HepG2 (cell line): ENCODE results near the gene TAS1R3. TPM values are rescaled to one million over a fixed set of nuclear protein-coding genes. Genes with fewer than 3 reads are reported as not detected.

Experiments used
- BRCA1 ChIP-seq: sonication (generic); formaldehyde crosslinking; IDR thresholded peaks from 2 replicates; pipeline ENCODE4 v1.4.0; 2020; ENCODE audit warnings: missing genetic modification reagents
- HDAC2 ChIP-seq: sonication (generic); formaldehyde crosslinking; IDR thresholded peaks from 2 replicates; pipeline ENCODE4 v1.4.0; 2020; ENCODE audit warnings: missing genetic modification reagents
- KLF12 ChIP-seq: sonication (generic); formaldehyde crosslinking; IDR thresholded peaks from 2 replicates; pipeline ENCODE4 v1.4.0; 2020; ENCODE audit warnings: missing genetic modification reagents, borderline replicate concordance
- PPARG ChIP-seq: conservative IDR thresholded peaks from 2 replicates; pipeline ENCODE4 v1.6.1; 2016; ENCODE audit warnings: missing biosample characterization, missing genetic modification reagents
- RBFOX2 ChIP-seq: fragments of 200-400 bp; formaldehyde crosslinking; IDR thresholded peaks from 2 replicates; pipeline ENCODE4 v1.6.1; 2017; ENCODE audit warnings: low read depth, mild to moderate bottlenecking, low read length
- SP140L ChIP-seq: sonication (generic); formaldehyde crosslinking; IDR thresholded peaks from 2 replicates; pipeline ENCODE4 v1.4.0; 2020; ENCODE audit warnings: missing genetic modification reagents, borderline replicate concordance
- ZNF230 ChIP-seq: sonication (generic); formaldehyde crosslinking; IDR thresholded peaks from 2 replicates; pipeline ENCODE4 v1.4.0; 2020; ENCODE audit warnings: mild to moderate bottlenecking, missing genetic modification reagents
- ZNF839 ChIP-seq: sonication (generic); formaldehyde crosslinking; IDR thresholded peaks from 2 replicates; pipeline ENCODE4 v1.4.0; 2020; ENCODE audit warnings: missing genetic modification reagents, mild to moderate bottlenecking, borderline replicate concordance
- polyA plus RNA-seq, 8 experiments: library from polyadenylated mRNA; depleted of rRNA in 3 of 8; stranded (reverse) in 7 of 8; unstranded in 1 of 8; fragments of >200 nt; fragmentation: Illumina TruSeq in 4 of 8; extraction: Trizol in 4 of 8; gene quantifications; 2 replicates each; pipeline versions ENCODE4 v1.2.1 to v1.2.3, GENCODE V29; 2011 to 2016; ENCODE audit warnings: low read depth in 4 of 8, missing spikeins in 1 of 8, mixed read lengths in 1 of 8; ENCODE audit not compliant: insufficient read depth in 1 of 8
- total RNA-seq, 5 experiments: library from RNA; depleted of rRNA; stranded (reverse); fragments of >200 nt; fragmentation: Illumina TruSeq; extraction: Trizol; gene quantifications; 2 replicates each; pipeline ENCODE4 v1.2.3, GENCODE V29; 2016; ENCODE audit warnings: low read depth in 1 of 5
- TF ChIP-seq, protein P1 (sequence below): sonication (generic); formaldehyde crosslinking; IDR thresholded peaks from 2 replicates; pipeline ENCODE4 v1.5.0; 2020; ENCODE audit warnings: mild to moderate bottlenecking, missing genetic modification reagents, borderline replicate concordance
- TF ChIP-seq, protein P2 (sequence below): sonication (generic); formaldehyde crosslinking; conservative IDR thresholded peaks from 2 replicates; pipeline ENCODE4 v1.8.0; 2022; ENCODE audit warnings: mild to moderate bottlenecking, moderate library complexity, missing genetic modification reagents
- TF ChIP-seq, protein P3 (sequence below): sonication (generic); formaldehyde crosslinking; IDR thresholded peaks from 2 replicates; pipeline ENCODE4 v1.4.0; 2020; ENCODE audit warnings: missing genetic modification reagents, mild to moderate bottlenecking, borderline replicate concordance
- TF ChIP-seq, protein P4 (sequence below): IDR thresholded peaks from 2 replicates; pipeline ENCODE4 v1.6.1; 2016; ENCODE audit warnings: control low read depth

Gene TAS1R3
- total and polyA plus RNA-seq, 2 of the 13 experiments (the other 11 are each of a cell fraction or from before 2014, with no cell fraction given) = 0.13 to 0.15 TPM

DNA sequence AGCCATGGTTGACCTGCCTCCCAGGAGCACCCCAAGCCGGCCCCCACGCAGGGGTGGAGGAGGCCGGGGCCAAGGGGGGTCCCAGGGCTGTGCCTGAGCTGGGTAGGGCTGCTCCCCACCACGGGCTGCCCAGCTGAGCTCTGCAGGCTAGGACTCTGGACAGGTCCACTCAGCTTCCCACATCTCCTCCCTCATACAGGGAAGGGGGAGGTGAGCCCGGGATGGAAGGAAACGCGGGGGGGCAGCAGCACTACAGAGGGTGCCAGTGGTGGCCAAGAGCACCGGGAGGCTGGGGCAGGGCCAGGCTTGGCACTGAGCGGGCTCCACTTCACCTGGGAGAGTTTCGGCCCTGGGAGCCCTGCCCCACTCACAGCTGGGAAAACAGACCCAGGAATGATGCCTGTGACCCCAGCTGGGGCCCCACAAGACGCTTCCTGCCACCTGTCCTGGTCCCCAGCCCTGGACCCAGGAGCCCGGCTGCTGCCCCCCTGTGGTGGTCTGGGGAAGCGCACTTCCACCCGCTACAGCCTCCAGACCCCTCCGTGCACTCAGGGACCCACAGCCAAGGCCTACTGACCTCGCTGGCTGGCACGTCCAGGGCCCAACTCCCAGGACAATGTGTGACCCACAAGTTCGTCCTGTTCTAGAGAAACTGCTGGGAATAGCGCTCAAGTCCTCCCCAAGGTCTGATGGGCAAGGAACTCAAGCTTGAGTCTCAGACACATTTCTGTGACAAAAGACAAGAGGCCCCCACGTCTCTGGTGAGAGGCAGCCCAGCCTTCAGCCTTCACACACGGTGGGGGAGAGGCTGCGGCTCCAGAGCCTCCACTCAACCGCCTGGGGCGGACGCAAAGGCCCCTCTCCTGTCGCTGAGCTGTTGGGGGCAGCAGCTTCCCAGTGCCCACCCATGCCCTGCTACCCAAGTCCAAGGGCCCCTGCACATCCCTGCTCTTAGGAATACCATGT lies 40.9 kb downstream of the TAS1R3 start (continued):
- TF ChIP-seq, protein P1, sequence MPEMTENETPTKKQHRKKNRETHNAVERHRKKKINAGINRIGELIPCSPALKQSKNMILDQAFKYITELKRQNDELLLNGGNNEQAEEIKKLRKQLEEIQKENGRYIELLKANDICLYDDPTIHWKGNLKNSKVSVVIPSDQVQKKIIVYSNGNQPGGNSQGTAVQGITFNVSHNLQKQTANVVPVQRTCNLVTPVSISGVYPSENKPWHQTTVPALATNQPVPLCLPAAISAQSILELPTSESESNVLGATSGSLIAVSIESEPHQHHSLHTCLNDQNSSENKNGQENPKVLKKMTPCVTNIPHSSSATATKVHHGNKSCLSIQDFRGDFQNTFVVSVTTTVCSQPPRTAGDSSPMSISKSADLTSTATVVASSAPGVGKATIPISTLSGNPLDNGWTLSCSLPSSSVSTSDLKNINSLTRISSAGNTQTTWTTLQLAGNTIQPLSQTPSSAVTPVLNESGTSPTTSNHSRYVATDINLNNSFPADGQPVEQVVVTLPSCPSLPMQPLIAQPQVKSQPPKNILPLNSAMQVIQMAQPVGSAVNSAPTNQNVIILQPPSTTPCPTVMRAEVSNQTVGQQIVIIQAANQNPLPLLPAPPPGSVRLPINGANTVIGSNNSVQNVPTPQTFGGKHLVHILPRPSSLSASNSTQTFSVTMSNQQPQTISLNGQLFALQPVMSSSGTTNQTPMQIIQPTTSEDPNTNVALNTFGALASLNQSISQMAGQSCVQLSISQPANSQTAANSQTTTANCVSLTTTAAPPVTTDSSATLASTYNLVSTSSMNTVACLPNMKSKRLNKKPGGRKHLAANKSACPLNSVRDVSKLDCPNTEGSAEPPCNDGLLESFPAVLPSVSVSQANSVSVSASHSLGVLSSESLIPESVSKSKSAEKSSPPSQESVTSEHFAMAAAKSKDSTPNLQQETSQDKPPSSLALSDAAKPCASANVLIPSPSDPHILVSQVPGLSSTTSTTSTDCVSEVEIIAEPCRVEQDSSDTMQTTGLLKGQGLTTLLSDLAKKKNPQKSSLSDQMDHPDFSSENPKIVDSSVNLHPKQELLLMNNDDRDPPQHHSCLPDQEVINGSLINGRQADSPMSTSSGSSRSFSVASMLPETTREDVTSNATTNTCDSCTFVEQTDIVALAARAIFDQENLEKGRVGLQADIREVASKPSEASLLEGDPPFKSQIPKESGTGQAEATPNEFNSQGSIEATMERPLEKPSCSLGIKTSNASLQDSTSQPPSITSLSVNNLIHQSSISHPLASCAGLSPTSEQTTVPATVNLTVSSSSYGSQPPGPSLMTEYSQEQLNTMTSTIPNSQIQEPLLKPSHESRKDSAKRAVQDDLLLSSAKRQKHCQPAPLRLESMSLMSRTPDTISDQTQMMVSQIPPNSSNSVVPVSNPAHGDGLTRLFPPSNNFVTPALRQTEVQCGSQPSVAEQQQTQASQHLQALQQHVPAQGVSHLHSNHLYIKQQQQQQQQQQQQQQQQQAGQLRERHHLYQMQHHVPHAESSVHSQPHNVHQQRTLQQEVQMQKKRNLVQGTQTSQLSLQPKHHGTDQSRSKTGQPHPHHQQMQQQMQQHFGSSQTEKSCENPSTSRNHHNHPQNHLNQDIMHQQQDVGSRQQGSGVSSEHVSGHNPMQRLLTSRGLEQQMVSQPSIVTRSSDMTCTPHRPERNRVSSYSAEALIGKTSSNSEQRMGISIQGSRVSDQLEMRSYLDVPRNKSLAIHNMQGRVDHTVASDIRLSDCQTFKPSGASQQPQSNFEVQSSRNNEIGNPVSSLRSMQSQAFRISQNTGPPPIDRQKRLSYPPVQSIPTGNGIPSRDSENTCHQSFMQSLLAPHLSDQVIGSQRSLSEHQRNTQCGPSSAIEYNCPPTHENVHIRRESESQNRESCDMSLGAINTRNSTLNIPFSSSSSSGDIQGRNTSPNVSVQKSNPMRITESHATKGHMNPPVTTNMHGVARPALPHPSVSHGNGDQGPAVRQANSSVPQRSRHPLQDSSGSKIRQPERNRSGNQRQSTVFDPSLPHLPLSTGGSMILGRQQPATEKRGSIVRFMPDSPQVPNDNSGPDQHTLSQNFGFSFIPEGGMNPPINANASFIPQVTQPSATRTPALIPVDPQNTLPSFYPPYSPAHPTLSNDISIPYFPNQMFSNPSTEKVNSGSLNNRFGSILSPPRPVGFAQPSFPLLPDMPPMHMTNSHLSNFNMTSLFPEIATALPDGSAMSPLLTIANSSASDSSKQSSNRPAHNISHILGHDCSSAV (CRISPR knock-in tag) = no peak
- TF ChIP-seq BRCA1 (no peak), RBFOX2 (peak; percentile 54; the same call in 1 of the 2 replicates), SP140L (CRISPR knock-in tag) (no peak), PPARG (CRISPR knock-in tag) (no peak), ZNF230 (CRISPR knock-in tag) (no peak), KLF12 (no peak), ZNF839 (CRISPR knock-in tag) (no peak), HDAC2 (CRISPR knock-in tag) (no peak)
- TF ChIP-seq, protein P2, sequence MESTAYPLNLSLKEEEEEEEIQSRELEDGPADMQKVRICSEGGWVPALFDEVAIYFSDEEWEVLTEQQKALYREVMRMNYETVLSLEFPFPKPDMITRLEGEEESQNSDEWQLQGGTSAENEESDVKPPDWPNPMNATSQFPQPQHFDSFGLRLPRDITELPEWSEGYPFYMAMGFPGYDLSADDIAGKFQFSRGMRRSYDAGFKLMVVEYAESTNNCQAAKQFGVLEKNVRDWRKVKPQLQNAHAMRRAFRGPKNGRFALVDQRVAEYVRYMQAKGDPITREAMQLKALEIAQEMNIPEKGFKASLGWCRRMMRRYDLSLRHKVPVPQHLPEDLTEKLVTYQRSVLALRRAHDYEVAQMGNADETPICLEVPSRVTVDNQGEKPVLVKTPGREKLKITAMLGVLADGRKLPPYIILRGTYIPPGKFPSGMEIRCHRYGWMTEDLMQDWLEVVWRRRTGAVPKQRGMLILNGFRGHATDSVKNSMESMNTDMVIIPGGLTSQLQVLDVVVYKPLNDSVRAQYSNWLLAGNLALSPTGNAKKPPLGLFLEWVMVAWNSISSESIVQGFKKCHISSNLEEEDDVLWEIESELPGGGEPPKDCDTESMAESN (CRISPR knock-in tag) = no peak
- TF ChIP-seq, protein P3, sequence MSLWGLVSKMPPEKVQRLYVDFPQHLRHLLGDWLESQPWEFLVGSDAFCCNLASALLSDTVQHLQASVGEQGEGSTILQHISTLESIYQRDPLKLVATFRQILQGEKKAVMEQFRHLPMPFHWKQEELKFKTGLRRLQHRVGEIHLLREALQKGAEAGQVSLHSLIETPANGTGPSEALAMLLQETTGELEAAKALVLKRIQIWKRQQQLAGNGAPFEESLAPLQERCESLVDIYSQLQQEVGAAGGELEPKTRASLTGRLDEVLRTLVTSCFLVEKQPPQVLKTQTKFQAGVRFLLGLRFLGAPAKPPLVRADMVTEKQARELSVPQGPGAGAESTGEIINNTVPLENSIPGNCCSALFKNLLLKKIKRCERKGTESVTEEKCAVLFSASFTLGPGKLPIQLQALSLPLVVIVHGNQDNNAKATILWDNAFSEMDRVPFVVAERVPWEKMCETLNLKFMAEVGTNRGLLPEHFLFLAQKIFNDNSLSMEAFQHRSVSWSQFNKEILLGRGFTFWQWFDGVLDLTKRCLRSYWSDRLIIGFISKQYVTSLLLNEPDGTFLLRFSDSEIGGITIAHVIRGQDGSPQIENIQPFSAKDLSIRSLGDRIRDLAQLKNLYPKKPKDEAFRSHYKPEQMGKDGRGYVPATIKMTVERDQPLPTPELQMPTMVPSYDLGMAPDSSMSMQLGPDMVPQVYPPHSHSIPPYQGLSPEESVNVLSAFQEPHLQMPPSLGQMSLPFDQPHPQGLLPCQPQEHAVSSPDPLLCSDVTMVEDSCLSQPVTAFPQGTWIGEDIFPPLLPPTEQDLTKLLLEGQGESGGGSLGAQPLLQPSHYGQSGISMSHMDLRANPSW = no peak
- TF ChIP-seq, protein P4, sequence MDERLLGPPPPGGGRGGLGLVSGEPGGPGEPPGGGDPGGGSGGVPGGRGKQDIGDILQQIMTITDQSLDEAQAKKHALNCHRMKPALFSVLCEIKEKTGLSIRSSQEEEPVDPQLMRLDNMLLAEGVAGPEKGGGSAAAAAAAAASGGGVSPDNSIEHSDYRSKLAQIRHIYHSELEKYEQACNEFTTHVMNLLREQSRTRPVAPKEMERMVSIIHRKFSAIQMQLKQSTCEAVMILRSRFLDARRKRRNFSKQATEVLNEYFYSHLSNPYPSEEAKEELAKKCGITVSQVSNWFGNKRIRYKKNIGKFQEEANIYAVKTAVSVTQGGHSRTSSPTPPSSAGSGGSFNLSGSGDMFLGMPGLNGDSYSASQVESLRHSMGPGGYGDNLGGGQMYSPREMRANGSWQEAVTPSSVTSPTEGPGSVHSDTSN (CRISPR knock-in tag) = no peak
